C4-2B (cell line): Measurements from ENCODE around the gene FAM210B.

ENCODE experiments used
- H3K27ac ChIP-seq: fragments of 450-650 bp; 2 replicates; pipeline ENCODE4 v1.5.1; 2017
- ZFX ChIP-seq: fragments of 450-650 bp; IDR thresholded peaks from 2 replicates; pipeline ENCODE4 v1.6.1; 2017
- TF ChIP-seq, protein P1 (sequence below): fragments of 450-650 bp; conservative IDR thresholded peaks from 2 replicates; pipeline ENCODE4 v1.5.1; 2017; ENCODE audit warnings: mild to moderate bottlenecking

The FAM210B gene

DNA sequence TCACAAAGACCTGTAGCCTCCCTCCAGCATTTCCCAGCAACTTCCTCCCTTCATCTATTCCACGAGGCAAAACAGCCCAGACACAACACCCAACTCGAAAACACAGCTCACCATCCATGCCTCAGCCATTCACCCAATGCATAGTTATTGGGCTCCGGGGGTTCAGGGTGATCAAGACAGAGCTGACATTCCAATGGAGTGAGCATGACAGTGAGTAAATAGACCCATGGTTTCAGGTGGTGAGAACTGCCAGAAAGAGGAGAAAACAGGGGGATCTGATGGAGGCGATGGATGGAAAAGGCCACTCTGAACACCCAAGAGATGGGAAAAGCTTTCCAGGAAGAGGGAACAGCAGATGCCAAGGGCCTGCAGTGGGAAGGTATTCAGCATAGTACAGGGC lies 59.1 kb downstream of the FAM210B start:
- no peak for TF ChIP-seq ZFX
- TF ChIP-seq, protein P1, sequence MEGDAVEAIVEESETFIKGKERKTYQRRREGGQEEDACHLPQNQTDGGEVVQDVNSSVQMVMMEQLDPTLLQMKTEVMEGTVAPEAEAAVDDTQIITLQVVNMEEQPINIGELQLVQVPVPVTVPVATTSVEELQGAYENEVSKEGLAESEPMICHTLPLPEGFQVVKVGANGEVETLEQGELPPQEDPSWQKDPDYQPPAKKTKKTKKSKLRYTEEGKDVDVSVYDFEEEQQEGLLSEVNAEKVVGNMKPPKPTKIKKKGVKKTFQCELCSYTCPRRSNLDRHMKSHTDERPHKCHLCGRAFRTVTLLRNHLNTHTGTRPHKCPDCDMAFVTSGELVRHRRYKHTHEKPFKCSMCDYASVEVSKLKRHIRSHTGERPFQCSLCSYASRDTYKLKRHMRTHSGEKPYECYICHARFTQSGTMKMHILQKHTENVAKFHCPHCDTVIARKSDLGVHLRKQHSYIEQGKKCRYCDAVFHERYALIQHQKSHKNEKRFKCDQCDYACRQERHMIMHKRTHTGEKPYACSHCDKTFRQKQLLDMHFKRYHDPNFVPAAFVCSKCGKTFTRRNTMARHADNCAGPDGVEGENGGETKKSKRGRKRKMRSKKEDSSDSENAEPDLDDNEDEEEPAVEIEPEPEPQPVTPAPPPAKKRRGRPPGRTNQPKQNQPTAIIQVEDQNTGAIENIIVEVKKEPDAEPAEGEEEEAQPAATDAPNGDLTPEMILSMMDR = no peak
- no peak overlapping the region for H3K27ac ChIP-seq
